Osteoblast (primary cell): Measurements from ENCODE around the gene RNF150. TPM values are rescaled to one million over a fixed set of nuclear protein-coding genes. Genes with fewer than 3 reads are reported as not detected.

ENCODE experiments used
- DNase-seq: peaks from one replicate; pipeline ENCODE4 v3.0.0; 2011; ENCODE audit warnings: low spot score, mixed read lengths; ENCODE audit not compliant: insufficient read length; ENCODE audit errors: missing footprints
- H2AFZ ChIP-seq: 2 replicates; pipeline ENCODE4 v1.6.0; 2011; ENCODE audit warnings: mild to moderate bottlenecking, low read length
- H3K27ac ChIP-seq: 2 replicates; pipeline ENCODE4 v1.5.1; 2011; ENCODE audit warnings: mild to moderate bottlenecking, low read depth, low read length, moderate library complexity
- H3K27me3 ChIP-seq: 2 replicates; pipeline ENCODE4 v1.6.0; 2012; ENCODE audit warnings: mild to moderate bottlenecking, control low read depth, inconsistent platforms, low read length, moderate library complexity; ENCODE audit not compliant: insufficient read depth
- H3K36me3 ChIP-seq: 2 replicates; pipeline ENCODE4 v1.5.1; 2011; ENCODE audit warnings: mild to moderate bottlenecking, low read length, control low read depth, moderate library complexity; ENCODE audit not compliant: insufficient read depth
- H3K4me1 ChIP-seq: 2 replicates; pipeline ENCODE4 v1.5.1; 2011; ENCODE audit warnings: mild to moderate bottlenecking, low read length, control low read depth, moderate library complexity; ENCODE audit not compliant: insufficient read depth
- H3K4me2 ChIP-seq: 2 replicates; pipeline ENCODE4 v1.6.0; 2011; ENCODE audit warnings: mild to moderate bottlenecking, low read length; ENCODE audit not compliant: insufficient read depth
- H3K4me3 ChIP-seq: fragments of 200-600 bp; sonication (generic); 3 replicates; pipeline ENCODE4 v1.5.1; 2012; ENCODE audit warnings: mild to moderate bottlenecking, low read length, inconsistent platforms; ENCODE audit not compliant: insufficient read depth
- H3K79me2 ChIP-seq: 2 replicates; pipeline ENCODE4 v1.6.0; 2012; ENCODE audit warnings: mild to moderate bottlenecking, low read length, control low read depth, inconsistent platforms; ENCODE audit not compliant: insufficient read depth
- H3K9me3 ChIP-seq: 2 replicates; pipeline ENCODE4 v1.5.1; 2011; ENCODE audit warnings: low read depth, low read length, control low read depth
- H4K20me1 ChIP-seq: 2 replicates; pipeline ENCODE4 v1.6.0; 2012; ENCODE audit warnings: mild to moderate bottlenecking, low read length, control low read depth; ENCODE audit not compliant: insufficient read depth
- total RNA-seq: library from RNA; depleted of rRNA; stranded (reverse); fragments of >200 nt; gene quantifications from 2 replicates; pipeline ENCODE4 v1.2.3, GENCODE V29; 2012
- TF ChIP-seq, protein P1 (sequence below): IDR thresholded peaks from 2 replicates; pipeline ENCODE4 v1.5.1; 2011; ENCODE audit warnings: mild to moderate bottlenecking, low read depth, low read length, moderate library complexity; ENCODE audit errors: extremely low read depth

Gene RNF150
- total RNA-seq, 1 donor, result 13.4 TPM

- no peak overlapping the region for H3K4me3 ChIP-seq
- no peak overlapping the region for H3K4me2 ChIP-seq
- no peaks in the 10 kb centered on the region for H3K9me3 ChIP-seq
- H3K27ac ChIP-seq, result peak overlapping the region; percentile 9
- H3K27me3 ChIP-seq, result no peaks in the 10 kb centered on the region
- H3K79me2 ChIP-seq, result no peaks in the 10 kb centered on the region
- H3K36me3 ChIP-seq, result no peaks in the 10 kb centered on the region
- TF ChIP-seq, protein P1, sequence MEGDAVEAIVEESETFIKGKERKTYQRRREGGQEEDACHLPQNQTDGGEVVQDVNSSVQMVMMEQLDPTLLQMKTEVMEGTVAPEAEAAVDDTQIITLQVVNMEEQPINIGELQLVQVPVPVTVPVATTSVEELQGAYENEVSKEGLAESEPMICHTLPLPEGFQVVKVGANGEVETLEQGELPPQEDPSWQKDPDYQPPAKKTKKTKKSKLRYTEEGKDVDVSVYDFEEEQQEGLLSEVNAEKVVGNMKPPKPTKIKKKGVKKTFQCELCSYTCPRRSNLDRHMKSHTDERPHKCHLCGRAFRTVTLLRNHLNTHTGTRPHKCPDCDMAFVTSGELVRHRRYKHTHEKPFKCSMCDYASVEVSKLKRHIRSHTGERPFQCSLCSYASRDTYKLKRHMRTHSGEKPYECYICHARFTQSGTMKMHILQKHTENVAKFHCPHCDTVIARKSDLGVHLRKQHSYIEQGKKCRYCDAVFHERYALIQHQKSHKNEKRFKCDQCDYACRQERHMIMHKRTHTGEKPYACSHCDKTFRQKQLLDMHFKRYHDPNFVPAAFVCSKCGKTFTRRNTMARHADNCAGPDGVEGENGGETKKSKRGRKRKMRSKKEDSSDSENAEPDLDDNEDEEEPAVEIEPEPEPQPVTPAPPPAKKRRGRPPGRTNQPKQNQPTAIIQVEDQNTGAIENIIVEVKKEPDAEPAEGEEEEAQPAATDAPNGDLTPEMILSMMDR, result no peak
- no peaks in the 10 kb centered on the region for H4K20me1 ChIP-seq
- H3K4me1 ChIP-seq, result peaks cover 15% of the 10 kb centered on the region
- H2AFZ ChIP-seq, result no peak overlapping the region
- no peak for DNase-seq
Observed at GRCh38 chr4:141003193-141003592, 130.1 kb downstream of the RNF150 start.

GRCh38 chr4:141002323-141002805 is 130.9 kb downstream of the RNF150 start:
- no peaks in the 10 kb centered on the region for H3K79me2 ChIP-seq
- no peaks in the 10 kb centered on the region for H3K9me3 ChIP-seq
- no peak for DNase-seq
- no peaks in the 10 kb centered on the region for H3K36me3 ChIP-seq
- H4K20me1 ChIP-seq, result no peaks in the 10 kb centered on the region
- H3K27ac ChIP-seq, result peak overlapping the region; percentile 9
- no peak overlapping the region for H2AFZ ChIP-seq
- H3K4me2 ChIP-seq, result peak overlapping the region; percentile 10
- H3K4me3 ChIP-seq, result no peak overlapping the region
- peaks cover 15% of the 10 kb centered on the region for H3K4me1 ChIP-seq
- TF ChIP-seq, protein P1, result no peak
- no peaks in the 10 kb centered on the region for H3K27me3 ChIP-seq

GRCh38 chr4:140996766-140997165 is 136.5 kb downstream of the RNF150 start:
- TF ChIP-seq, protein P1, result peak; percentile 22
- Histone ChIP-seq H3K4me1 (no peaks in the 10 kb centered on the region), H3K4me2 (no peak overlapping the region), H3K27me3 (no peaks in the 10 kb centered on the region), H2AFZ (no peak overlapping the region), H3K9me3 (no peaks in the 10 kb centered on the region), H3K36me3 (no peaks in the 10 kb centered on the region), H3K79me2 (no peaks in the 10 kb centered on the region), H3K4me3 (no peak overlapping the region), H3K27ac (peak overlapping the region; percentile 1), H4K20me1 (no peaks in the 10 kb centered on the region)
- peak; percentile 78 for DNase-seq

GRCh38 chr4:140995058-140995457 is 138.2 kb downstream of the RNF150 start:
- Histone ChIP-seq H3K79me2 (no peaks in the 10 kb centered on the region), H2AFZ (no peak overlapping the region), H3K4me3 (no peak overlapping the region), H3K4me1 (no peaks in the 10 kb centered on the region), H3K27me3 (no peaks in the 10 kb centered on the region), H4K20me1 (no peaks in the 10 kb centered on the region), H3K27ac (no peak overlapping the region), H3K36me3 (no peaks in the 10 kb centered on the region), H3K9me3 (no peaks in the 10 kb centered on the region), H3K4me2 (no peak overlapping the region)
- TF ChIP-seq, protein P1, result no peak
- no peak for DNase-seq
